ENCODE measurements around the gene HOXD10.
A peak's percentile ranks its signal among the peaks of the same experiment; 100 is the strongest.

HOXD10 gene

DNA sequence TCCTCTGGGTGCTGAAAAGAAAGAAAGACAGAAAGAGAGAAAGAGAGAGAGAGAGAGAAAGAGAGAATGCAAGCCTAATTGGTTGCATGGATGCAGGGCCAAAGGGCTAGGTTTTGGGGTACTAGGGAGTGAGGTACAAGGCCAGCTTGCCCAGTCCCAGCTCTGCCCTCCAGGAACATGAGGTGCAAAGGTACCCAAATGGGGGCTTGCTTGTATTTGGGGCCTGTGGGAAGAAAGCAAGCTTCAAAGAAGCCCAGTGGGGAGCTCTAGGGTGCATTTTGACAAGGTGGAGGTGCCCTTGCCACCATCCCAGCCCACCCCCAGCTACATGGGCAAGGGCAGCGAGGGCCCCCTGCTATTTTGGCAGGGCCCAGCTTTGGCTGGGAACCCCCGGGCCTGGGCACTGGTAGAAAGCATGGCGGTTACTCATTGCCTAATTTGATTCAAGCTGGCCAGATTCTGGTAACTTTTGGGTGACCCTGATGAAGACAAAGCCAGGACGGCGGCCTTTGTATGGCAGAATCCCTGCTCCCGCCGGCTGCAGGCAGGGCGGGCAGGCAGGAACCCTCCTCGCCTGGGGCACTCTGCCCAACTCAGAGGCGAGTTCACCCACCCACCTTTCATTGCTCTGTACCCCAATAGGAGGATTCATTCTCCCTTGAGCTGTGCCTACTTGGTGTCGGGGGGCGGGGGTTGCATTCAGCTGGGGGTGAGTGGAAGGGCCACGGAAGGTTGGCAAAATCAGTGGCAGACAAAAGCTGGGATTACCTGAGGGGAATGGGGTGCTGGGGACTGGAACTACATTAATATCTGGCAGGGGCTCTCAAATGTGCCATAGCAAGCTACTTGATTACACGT, 34.2 kb downstream of the HOXD10 start:
- Mint-ChIP-seq H3K27me3 (peaks cover 100% of the 10 kb centered on the region), H3K4me3 (no peak overlapping the region), H3K9me3 (no peaks in the 10 kb centered on the region), H3K27ac (no peak overlapping the region), H3K4me1 (no peaks in the 10 kb centered on the region), H3K36me3 (no peaks in the 10 kb centered on the region)
- ATAC-seq = no peak

DNA sequence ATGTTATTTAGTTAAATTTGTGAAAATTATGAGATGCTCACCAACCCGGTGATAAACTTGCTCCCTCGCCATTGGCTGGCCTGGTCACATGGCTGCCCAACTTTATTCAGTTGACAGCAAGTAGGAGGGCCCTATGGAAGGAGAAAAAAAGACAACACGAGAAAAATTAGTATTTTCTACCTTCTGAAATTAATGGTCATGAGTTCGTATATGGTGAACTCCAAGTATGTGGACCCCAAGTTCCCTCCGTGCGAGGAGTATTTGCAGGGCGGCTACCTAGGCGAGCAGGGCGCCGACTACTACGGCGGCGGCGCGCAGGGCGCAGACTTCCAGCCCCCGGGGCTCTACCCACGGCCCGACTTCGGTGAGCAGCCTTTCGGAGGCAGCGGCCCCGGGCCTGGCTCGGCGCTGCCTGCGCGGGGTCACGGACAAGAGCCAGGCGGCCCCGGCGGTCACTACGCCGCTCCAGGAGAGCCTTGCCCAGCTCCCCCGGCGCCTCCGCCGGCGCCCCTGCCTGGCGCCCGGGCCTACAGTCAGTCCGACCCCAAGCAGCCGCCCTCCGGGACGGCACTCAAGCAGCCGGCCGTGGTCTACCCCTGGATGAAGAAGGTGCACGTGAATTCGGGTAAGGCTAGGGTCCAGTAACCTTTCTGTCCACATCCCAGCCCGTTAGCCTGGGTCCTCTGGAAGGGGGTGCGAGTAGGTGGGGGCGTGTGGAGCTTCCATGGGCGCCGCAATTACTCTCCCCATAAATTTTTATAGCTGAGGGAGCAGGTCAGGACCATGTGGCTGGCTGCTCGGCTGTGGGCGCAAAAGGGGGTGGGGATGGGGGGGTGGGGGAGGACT, 35.1 kb downstream of the HOXD10 start, which contains the start of gene HOXD4:
Gene HOXD4 (plus strand): TSS at position 109 of the 846 bp plus-strand sequence. CDS start 84 bp downstream, at position 193.
- ATAC-seq = no peak
- Mint-ChIP-seq H3K27ac (no peak within 1 kb of the TSS), H3K27me3 (peaks cover 100% of the 10 kb centered on the region)

DNA sequence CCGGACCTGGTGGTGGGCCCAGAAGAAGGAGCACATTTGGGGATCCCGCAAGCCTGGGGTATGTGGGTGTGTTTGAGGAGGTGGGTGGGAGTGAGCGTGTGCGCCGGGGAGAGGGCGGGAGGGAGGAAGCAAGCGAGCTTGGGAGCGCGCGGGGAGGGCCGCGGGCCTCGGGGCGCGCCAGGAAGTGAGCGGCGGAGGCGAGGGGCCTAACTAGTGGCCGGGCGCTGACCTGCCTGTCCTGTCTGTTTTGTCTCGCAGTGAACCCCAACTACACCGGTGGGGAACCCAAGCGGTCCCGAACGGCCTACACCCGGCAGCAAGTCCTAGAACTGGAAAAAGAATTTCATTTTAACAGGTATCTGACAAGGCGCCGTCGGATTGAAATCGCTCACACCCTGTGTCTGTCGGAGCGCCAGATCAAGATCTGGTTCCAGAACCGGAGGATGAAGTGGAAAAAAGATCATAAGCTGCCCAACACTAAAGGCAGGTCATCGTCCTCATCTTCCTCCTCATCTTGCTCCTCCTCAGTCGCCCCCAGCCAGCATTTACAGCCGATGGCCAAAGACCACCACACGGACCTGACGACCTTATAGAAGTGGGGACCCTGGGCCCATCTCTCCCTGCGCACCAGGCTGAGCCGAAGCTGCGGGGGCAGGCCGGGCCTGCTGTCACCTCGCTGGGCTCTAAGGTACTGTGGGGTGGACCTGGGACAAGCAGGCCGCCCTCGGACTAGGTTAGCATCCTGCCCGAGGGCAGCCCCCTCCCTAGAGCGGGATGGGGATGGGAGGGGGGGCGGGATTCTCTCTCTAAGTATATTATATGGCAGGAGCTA, 36.0 kb downstream of the HOXD10 start:
- Mint-ChIP-seq H3K27ac (no peak overlapping the region), H3K4me3 (no peak overlapping the region)

More for the DNA sequence above, 35.1 kb downstream of the HOXD10 start, which contains the start of gene HOXD4:
- Mint-ChIP-seq H3K36me3 (no peaks in the 10 kb centered on the region), H3K4me3 (no peak within 1 kb of the TSS), H3K4me1 (no peaks in the 10 kb centered on the region), H3K9me3 (no peaks in the 10 kb centered on the region)

GRCh38 chr2:176154576-176155252, 38.1 kb downstream of the HOXD10 start:
- H3K4me3 Mint-ChIP-seq = no peak overlapping the region
- H3K4me1 Mint-ChIP-seq = peaks cover 13% of the 10 kb centered on the region
- H3K27ac Mint-ChIP-seq = no peak overlapping the region
- H3K9me3 Mint-ChIP-seq = no peaks in the 10 kb centered on the region
- peaks cover 93% of the 10 kb centered on the region for H3K27me3 Mint-ChIP-seq
- no peaks in the 10 kb centered on the region for H3K36me3 Mint-ChIP-seq
- ATAC-seq = no peak

More for the DNA sequence above, 36.0 kb downstream of the HOXD10 start:
- H3K4me1 Mint-ChIP-seq = peaks cover 4% of the 10 kb centered on the region
- H3K9me3 Mint-ChIP-seq = no peaks in the 10 kb centered on the region
- peaks cover 96% of the 10 kb centered on the region for H3K27me3 Mint-ChIP-seq
- ATAC-seq = no peak
- no peaks in the 10 kb centered on the region for H3K36me3 Mint-ChIP-seq

- ATAC-seq = no peak
- no peaks in the 10 kb centered on the region for H3K36me3 Mint-ChIP-seq
- H3K27me3 Mint-ChIP-seq = peaks cover 93% of the 10 kb centered on the region
- H3K4me3 Mint-ChIP-seq = no peak overlapping the region
- H3K27ac Mint-ChIP-seq = no peak overlapping the region
- peaks cover 13% of the 10 kb centered on the region for H3K4me1 Mint-ChIP-seq
- H3K9me3 Mint-ChIP-seq = no peaks in the 10 kb centered on the region
Observed at GRCh38 chr2:176155356-176156044, 38.9 kb downstream of the HOXD10 start.

GRCh38 chr2:176156301-176156806, 39.8 kb downstream of the HOXD10 start:
- H3K4me3 Mint-ChIP-seq = no peak overlapping the region
- ATAC-seq = no peak
- H3K4me1 Mint-ChIP-seq = peaks cover 13% of the 10 kb centered on the region
- H3K27ac Mint-ChIP-seq = no peak overlapping the region
- peaks cover 93% of the 10 kb centered on the region for H3K27me3 Mint-ChIP-seq
- no peaks in the 10 kb centered on the region for H3K9me3 Mint-ChIP-seq
- no peaks in the 10 kb centered on the region for H3K36me3 Mint-ChIP-seq

DNA sequence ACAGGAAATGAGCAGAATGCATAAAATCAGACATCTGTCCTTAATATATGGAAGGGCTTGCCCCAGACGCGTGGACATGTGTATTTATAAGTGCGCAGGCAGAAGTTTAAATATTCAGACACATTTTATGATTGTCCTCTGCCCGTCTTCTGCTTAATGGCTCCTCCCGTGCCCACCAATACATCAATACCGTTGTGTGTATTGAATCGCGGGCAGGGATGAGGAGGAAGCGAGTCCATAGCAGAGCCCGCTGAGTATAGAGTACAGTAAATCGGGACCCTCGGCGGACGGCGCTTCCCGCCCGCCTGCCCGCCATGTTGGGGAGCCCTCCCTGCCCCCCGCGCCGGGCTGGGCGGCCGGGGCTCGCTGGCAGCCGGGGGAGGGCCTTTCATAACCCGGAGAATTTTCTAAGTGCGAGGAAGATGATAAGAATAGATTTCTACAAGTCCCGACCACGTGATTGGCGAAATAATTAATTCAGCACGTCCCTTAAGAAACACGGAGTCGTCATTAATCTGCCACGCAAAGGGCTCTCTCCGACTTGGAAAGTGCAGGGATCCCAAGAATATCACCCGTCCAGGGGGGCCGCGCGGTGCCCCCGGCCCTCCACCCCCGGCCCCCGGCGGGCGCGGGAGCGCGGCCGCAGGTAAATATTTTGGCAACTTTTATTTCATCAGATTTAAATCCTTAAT, 40.4 kb downstream of the HOXD10 start, which contains the start of gene HOXD3:
Gene HOXD3 (plus strand): TSS at position 501 of the 692 bp plus-strand sequence. CDS start 11,808 bp downstream, outside the sequence.
- Mint-ChIP-seq H3K27ac (no peak within 1 kb of the TSS), H3K4me3 (peak within 1 kb of the TSS; percentile 6)

GRCh38 chr2:176157499-176158185, 41.1 kb downstream of the HOXD10 start:
- ATAC-seq = no peak
- peaks cover 93% of the 10 kb centered on the region for H3K27me3 Mint-ChIP-seq
- H3K27ac Mint-ChIP-seq = no peak overlapping the region
- peaks cover 13% of the 10 kb centered on the region for H3K4me1 Mint-ChIP-seq
- H3K4me3 Mint-ChIP-seq = peak overlapping the region; percentile 6
- no peaks in the 10 kb centered on the region for H3K36me3 Mint-ChIP-seq
- no peaks in the 10 kb centered on the region for H3K9me3 Mint-ChIP-seq

More for the DNA sequence above, 40.4 kb downstream of the HOXD10 start, which contains the start of gene HOXD3:
- no peaks in the 10 kb centered on the region for H3K36me3 Mint-ChIP-seq
- H3K27me3 Mint-ChIP-seq = peaks cover 93% of the 10 kb centered on the region
- peaks cover 13% of the 10 kb centered on the region for H3K4me1 Mint-ChIP-seq
- ATAC-seq = no peak
- H3K9me3 Mint-ChIP-seq = no peaks in the 10 kb centered on the region

DNA sequence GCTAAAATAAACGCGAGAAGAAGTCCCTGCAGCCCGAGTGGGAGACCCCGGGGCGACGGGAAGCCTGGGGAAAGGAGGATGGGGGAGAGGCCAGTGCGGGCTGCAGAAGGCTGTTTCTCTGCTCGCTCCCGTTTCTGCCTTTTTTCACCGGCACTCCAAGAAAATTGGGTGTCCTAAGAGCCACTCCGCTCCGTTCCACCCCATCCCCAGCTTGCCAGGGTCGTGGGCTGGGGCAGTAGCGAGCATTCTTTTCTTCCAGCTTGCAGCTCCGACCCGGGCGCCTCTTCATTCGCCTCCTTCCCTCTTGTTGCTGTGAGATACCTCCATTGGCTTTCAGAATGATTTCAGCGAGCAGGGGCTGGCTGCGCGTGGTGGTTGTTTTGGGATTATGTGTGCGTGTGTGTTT, 41.6 kb downstream of the HOXD10 start:
- ATAC-seq = no peak
- Mint-ChIP-seq H3K4me1 (peaks cover 13% of the 10 kb centered on the region), H3K27me3 (peaks cover 93% of the 10 kb centered on the region), H3K27ac (no peak overlapping the region), H3K9me3 (no peaks in the 10 kb centered on the region), H3K36me3 (no peaks in the 10 kb centered on the region), H3K4me3 (no peak overlapping the region)

DNA sequence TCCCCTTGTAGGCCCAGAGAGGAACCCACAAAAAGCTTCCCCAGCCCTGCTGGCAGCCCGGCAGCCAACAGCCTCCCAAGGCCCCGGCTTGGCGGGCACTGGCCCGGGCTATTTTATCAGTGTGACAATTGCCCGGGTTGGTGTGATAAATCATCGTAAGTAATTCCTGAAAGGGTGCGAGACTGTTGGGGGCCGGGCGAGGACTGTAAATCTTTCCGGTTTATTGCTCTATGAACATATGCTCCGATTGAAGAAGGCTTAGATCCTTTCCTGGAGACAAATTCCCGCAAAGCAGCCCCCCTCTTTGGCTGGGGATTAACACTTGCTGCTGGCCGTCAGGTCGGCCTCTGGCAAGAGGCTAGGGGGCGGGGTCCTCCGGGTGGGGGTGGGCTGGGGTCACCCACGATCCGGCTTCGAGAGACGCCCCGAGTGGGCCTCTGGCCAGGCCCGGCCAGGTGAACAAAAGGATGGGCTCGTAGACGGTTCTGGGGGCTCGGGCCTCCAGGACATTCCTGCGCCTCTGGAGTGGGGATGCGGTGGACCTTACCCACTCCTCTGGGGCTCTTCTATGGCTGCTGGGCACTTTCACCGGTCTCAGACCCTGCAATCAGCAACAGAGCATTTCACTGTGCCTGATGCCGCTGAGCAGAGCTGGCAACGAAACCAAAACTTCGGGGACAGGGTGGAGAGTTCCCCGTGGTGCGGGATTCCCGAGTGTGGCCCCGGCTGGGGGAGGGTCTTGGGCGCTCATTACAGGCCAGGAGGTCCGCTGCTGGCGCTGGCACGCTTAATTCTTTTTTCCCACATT, 42.5 kb downstream of the HOXD10 start:
- Mint-ChIP-seq H3K4me3 (no peak overlapping the region), H3K27ac (no peak overlapping the region), H3K9me3 (no peaks in the 10 kb centered on the region), H3K36me3 (no peaks in the 10 kb centered on the region), H3K4me1 (peaks cover 13% of the 10 kb centered on the region), H3K27me3 (peaks cover 93% of the 10 kb centered on the region)
- ATAC-seq = no peak

- no peak for ATAC-seq
- Mint-ChIP-seq H3K4me3 (no peak overlapping the region), H3K27ac (no peak overlapping the region), H3K9me3 (peaks cover 2% of the 10 kb centered on the region), H3K36me3 (no peaks in the 10 kb centered on the region), H3K27me3 (peaks cover 93% of the 10 kb centered on the region), H3K4me1 (peaks cover 13% of the 10 kb centered on the region)
Observed at GRCh38 chr2:176159663-176160250, 43.2 kb downstream of the HOXD10 start.
